ENCODE data around the gene STBD1.
A peak's percentile ranks its signal among the peaks of the same experiment; 100 is the strongest.

STBD1 gene

DNA sequence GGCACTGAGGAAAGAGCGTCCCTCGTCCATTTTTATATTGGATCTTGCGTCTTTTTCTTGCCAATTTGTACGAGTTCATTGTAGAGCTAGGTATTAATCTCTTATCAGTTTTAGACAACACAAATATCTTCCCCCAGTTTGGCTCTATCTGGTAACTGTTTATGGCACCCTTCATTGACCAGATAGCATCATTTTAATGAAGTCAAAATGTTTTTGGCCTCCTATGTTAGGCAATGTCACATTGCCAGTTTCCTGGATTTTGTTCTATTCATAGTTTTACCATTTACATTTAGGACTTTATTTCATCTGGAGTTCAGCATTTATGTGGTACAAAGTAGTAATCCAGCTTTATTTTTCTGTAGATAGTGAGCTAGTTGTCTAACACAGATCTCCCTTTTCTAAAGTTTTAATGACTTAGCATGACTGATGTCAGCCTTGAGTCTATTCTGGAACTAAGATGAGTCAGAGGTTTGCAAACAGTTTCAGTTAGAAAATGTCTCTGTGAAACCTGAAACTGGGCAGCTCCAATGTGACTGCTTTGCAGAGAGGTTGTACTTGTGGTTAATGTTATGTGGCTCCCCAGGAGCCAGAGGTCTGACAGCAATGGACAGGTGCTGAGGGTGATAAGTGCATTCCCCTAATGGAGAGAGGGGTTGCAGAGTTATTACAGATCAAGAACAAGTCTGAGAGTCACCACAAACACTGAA, 5.3 kb upstream of the STBD1 start:
- in situ Hi-C loops (cut with HindIII; ENCODE audit: low pct_ligation_motif_present, low sequenced_read_pairs): no loop called here
- Histone ChIP-seq H3K27ac (no peak overlapping the region), H3K27me3 (replicated peaks) (no peaks in the 10 kb centered on the region), H3K36me3 (replicated peaks) (no peaks in the 10 kb centered on the region), H3K4me3 (ENCODE audit: low read depth, low read length) (no peak overlapping the region)
- TF ChIP-seq, protein P1, sequence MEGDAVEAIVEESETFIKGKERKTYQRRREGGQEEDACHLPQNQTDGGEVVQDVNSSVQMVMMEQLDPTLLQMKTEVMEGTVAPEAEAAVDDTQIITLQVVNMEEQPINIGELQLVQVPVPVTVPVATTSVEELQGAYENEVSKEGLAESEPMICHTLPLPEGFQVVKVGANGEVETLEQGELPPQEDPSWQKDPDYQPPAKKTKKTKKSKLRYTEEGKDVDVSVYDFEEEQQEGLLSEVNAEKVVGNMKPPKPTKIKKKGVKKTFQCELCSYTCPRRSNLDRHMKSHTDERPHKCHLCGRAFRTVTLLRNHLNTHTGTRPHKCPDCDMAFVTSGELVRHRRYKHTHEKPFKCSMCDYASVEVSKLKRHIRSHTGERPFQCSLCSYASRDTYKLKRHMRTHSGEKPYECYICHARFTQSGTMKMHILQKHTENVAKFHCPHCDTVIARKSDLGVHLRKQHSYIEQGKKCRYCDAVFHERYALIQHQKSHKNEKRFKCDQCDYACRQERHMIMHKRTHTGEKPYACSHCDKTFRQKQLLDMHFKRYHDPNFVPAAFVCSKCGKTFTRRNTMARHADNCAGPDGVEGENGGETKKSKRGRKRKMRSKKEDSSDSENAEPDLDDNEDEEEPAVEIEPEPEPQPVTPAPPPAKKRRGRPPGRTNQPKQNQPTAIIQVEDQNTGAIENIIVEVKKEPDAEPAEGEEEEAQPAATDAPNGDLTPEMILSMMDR (IDR thresholded peaks at IDR 0.05; ENCODE audit: low read depth, low read length, missing control alignments): no peak
- peak; percentile 67 for DNase-seq

DNA sequence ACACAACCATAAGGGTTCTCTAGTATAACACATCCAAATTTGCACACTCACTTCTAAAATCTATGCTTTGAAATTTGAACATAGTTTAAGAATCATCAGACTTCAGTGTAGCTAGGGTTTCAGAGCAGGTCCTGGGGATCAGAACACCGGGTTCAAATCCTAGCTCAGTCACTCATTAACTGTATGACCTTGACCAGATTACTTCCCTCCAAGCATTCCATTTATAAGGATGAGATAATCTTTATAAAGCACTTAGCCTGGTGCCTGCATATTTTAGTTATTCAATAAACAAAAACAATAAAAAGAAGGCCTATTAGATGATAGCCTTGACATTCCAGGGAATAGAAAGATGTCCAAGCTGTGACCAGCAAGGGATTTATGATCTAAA, 4.8 kb upstream of the STBD1 start:
- in situ Hi-C loops (cut with HindIII; ENCODE audit: low pct_ligation_motif_present, low sequenced_read_pairs): no loop called here
- H3K36me3 ChIP-seq (replicated peaks): no peaks in the 10 kb centered on the region
- no peak for DNase-seq
- no peak overlapping the region for H3K27ac ChIP-seq
- TF ChIP-seq, protein P1 (IDR thresholded peaks at IDR 0.05; ENCODE audit: low read depth, low read length, missing control alignments): no peak
- H3K4me3 ChIP-seq (ENCODE audit: low read depth, low read length): no peak overlapping the region
- H3K27me3 ChIP-seq (replicated peaks): no peaks in the 10 kb centered on the region

DNA sequence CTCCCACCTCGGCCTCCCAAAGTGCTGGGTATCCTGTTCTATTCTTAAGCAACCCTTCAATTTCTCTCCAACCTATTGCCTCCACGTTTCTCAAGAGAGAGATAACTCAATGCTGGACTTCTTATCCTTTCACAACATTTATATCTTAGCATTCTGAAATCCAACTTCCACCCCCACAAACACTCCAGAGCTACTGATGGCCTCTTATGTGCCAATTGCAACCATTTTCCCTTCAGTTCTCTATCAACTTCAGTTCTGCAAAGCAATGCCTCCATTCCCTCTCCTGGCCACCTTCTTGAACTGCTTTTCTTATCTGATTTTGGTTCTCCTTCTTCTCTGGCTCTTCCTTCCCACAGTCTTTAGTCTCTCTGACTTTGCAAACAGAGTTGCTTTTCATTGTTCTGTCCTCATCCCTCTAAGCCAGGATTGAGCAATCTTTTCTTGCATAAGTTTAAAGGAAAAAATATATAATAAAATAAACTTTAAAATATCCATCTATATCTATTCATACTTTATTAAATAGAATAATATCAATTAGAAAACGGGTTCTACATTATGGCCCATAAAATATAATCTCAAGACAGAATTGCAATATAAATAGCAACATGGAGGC, 3.6 kb upstream of the STBD1 start:
- no peak overlapping the region for H3K4me3 ChIP-seq (ENCODE audit: low read depth, low read length)
- no peak overlapping the region for H3K27ac ChIP-seq
- H3K36me3 ChIP-seq (replicated peaks): no peaks in the 10 kb centered on the region
- H3K27me3 ChIP-seq (replicated peaks): no peaks in the 10 kb centered on the region
- DNase-seq: no peak
- TF ChIP-seq, protein P1 (IDR thresholded peaks at IDR 0.05; ENCODE audit: low read depth, low read length, missing control alignments): no peak
- in situ Hi-C loops (cut with HindIII; ENCODE audit: low pct_ligation_motif_present, low sequenced_read_pairs): no loop called here

DNA sequence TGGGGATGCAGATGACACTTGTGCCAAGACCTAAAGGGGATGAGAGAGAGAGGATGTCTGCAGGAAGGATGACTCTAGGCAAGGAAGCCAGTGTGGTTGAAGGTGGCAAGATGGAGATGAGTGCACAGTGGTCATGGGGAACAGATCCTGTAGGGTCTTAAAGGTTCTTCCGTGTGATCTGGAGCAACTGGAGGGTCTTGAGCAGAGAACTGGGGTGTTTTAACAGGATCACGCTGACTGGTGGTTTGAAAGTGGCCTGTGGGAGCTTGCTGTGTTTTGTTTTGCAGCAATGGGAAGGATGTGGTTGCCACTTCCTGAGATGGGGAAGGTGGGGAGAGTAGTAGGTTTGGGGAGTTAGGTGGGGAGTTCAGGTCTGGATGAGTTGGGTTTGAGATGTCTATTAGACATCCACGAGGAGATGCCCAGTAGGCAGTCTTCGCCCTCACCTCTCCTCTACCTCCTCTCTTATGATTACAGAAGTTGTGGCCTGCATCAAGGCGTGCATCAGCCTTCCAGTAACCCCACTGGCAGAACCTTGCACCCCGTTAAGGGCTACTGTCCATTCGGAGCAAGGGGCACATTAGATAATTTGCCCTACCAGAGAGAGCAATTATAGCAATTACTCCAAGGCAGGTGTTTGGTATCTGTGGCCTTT, 1.4 kb upstream of the STBD1 start:
- H3K36me3 ChIP-seq (replicated peaks): no peaks in the 10 kb centered on the region
- DNase-seq: no peak
- H3K27ac ChIP-seq: no peak overlapping the region
- no peaks in the 10 kb centered on the region for H3K27me3 ChIP-seq (replicated peaks)
- peak overlapping the region; percentile 77 for H3K4me3 ChIP-seq (ENCODE audit: low read depth, low read length)
- in situ Hi-C loops (cut with HindIII; ENCODE audit: low pct_ligation_motif_present, low sequenced_read_pairs): no loop called here
- TF ChIP-seq, protein P1 (IDR thresholded peaks at IDR 0.05; ENCODE audit: low read depth, low read length, missing control alignments): no peak

DNA sequence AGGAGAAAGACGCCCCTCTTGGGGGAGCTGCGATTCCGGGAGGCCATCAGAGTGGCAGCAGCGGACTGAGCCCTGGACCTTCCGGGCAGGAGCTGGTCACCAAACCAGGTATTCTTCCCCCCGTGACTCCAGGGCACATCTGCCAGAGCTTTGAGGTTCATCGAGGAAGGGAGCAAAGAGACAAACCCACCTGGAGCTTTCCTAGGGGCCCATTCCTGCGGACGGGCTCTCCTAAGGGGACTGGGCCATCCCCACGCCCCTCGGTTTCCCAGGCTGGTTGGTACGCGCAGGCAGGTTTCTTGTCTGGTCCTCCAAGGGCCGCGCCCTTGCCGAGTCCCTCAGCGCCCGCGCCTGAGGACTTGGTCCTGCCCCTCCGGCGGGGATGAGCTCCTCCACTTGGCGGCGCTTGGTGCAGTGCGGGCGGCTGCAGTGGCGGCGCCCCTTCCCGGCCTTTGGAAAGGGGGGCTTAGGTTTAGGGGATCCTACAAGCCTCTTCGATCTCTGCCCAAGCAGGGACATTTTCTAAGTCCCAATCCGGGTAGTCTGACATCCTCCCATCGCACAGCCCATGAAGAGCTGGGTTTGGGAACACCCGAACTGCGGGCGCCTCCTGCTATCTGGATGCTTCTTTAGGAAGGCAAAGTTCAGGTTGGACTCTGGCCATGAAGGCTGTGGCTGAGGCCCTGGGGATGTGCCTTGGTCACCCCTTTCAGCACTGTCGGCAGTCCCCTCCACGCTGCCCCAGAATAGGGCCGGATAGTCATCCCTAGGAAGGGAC, 538 bp downstream of the STBD1 start:
- Histone ChIP-seq H3K27me3 (replicated peaks) (no peaks in the 10 kb centered on the region), H3K36me3 (replicated peaks) (no peaks in the 10 kb centered on the region), H3K27ac (no peak overlapping the region), H3K4me3 (ENCODE audit: low read depth, low read length) (peak overlapping the region; percentile 77)
- TF ChIP-seq, protein P1 (IDR thresholded peaks at IDR 0.05; ENCODE audit: low read depth, low read length, missing control alignments): peak; percentile 62
- DNase-seq: peak; percentile 16
- in situ Hi-C loops (cut with HindIII; ENCODE audit: low pct_ligation_motif_present, low sequenced_read_pairs): no loop called here

Measured in brain microvascular endothelial cell (primary cell).